ENCODE results near the gene FBXL19. TPM values are rescaled to one million over a fixed set of nuclear protein-coding genes. Genes with fewer than 3 reads are reported as not detected.

FBXL19 gene
- total RNA-seq, 2 experiments from 2014 or later, result 26.1 to 29.2 TPM

GRCh38 chr16:30957456-30958174 is 34.2 kb downstream of the FBXL19 start, which contains the start of gene SETD1A:
TSS of gene SETD1A (plus strand) at chr16:30957754. CDS start at chr16:30958732, 978 bp downstream.
- CTCF ChIA-PET, result interaction anchor here (0.9 kb wide), 1 partner anchor 16 kb away, joined by 3 read pairs; no protein-coding TSS in a partner anchor
- Mint-ChIP-seq H3K27ac (peak within 1 kb of the TSS; percentile 99), H3K4me3 (peak within 1 kb of the TSS; percentile 89), H3K9me3 (ENCODE audit: low read depth) (no peaks in the 10 kb centered on the region), H3K27me3 (no peaks in the 10 kb centered on the region), H3K36me3 (peaks cover 24% of the 10 kb centered on the region), H3K4me1 (peaks cover 33% of the 10 kb centered on the region)
- DNase-seq (peak; percentile 98), ATAC-seq (peak; percentile 90)

- CTCF ChIA-PET, result interaction anchor here (0.8 to 1.0 kb wide), 4 partner anchors 16 to 183 kb away, joined by 3 to 5 read pairs (median 3); no protein-coding TSS in a partner anchor
- ATAC-seq (peak; percentile 9), DNase-seq (no peak)
- peak overlapping the region; percentile 85 for H3K4me3 Mint-ChIP-seq
- peaks cover 30% of the 10 kb centered on the region for H3K36me3 Mint-ChIP-seq
- no peaks in the 10 kb centered on the region for H3K9me3 Mint-ChIP-seq (ENCODE audit: low read depth)
- H3K27me3 Mint-ChIP-seq, result no peaks in the 10 kb centered on the region
- peaks cover 33% of the 10 kb centered on the region for H3K4me1 Mint-ChIP-seq
- H3K27ac Mint-ChIP-seq, result peak overlapping the region; percentile 86
Measured at GRCh38 chr16:30958175-30959079, 35.1 kb downstream of the FBXL19 start.

DNA sequence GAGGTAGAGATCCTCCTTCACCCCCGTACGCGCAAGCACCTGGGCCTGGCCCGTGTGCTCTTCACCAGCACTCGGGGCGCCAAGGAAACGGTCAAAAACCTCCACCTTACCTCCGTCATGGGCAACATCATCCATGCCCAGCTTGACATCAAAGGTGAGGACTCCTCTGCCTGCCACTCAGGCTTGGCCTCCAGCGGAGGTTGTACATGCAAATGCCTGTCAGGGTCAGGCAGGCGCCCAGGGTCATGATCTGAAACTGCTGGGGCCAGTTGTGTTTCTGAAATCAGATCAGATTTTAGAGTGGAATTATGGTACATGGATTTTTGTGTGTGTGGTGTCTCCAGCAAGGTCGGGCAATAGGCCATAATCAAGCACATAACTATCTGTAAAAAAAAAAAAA is 38.0 kb downstream of the FBXL19 start:
- CTCF ChIA-PET, result interaction anchor here (1.4 to 1.5 kb wide), 2 partner anchors 12 to 24 kb away, joined by 6 read pairs; partner anchors contain the start of genes HSD3B7 and ORAI3
- Mint-ChIP-seq H3K4me1 (peaks cover 22% of the 10 kb centered on the region), H3K36me3 (peaks cover 40% of the 10 kb centered on the region), H3K27ac (no peak overlapping the region), H3K27me3 (no peaks in the 10 kb centered on the region), H3K9me3 (ENCODE audit: low read depth) (no peaks in the 10 kb centered on the region), H3K4me3 (no peak overlapping the region)
- ATAC-seq, result no peak
- DNase-seq, result no peak

GRCh38 chr16:30963925-30964511 is 40.6 kb downstream of the FBXL19 start:
- no peaks in the 10 kb centered on the region for H3K9me3 Mint-ChIP-seq (ENCODE audit: low read depth)
- no peaks in the 10 kb centered on the region for H3K27me3 Mint-ChIP-seq
- H3K27ac Mint-ChIP-seq, result no peak overlapping the region
- no peak for DNase-seq
- H3K4me1 Mint-ChIP-seq, result peaks cover 14% of the 10 kb centered on the region
- CTCF ChIA-PET, result interaction anchor here (1.1 kb wide), 1 partner anchor 10 kb away, joined by 3 read pairs; no protein-coding TSS in a partner anchor
- no peak overlapping the region for H3K4me3 Mint-ChIP-seq
- no peak for ATAC-seq
- H3K36me3 Mint-ChIP-seq, result peaks cover 52% of the 10 kb centered on the region

DNA sequence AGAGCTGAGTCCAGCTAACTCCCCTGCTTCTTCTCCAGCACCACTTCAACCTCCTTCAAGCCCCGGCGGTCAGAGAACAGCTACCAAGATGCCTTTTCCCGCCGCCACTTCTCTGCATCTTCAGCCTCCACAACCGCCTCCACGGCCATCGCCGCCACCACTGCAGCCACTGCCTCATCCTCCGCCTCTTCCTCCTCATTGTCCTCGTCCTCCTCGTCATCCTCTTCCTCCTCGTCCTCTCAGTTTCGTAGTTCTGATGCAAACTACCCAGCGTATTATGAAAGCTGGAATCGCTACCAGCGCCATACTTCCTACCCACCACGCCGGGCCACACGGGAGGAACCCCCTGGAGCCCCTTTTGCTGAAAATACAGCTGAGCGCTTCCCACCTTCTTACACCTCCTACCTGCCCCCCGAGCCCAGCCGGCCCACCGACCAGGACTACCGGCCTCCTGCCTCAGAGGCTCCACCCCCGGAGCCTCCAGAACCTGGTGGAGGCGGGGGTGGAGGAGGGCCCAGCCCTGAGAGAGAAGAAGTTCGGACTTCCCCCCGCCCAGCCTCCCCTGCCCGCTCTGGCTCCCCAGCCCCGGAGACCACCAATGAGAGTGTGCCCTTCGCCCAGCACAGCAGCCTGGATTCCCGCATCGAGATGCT is 41.3 kb downstream of the FBXL19 start:
- Mint-ChIP-seq H3K27ac (no peak overlapping the region), H3K36me3 (peaks cover 51% of the 10 kb centered on the region), H3K27me3 (no peaks in the 10 kb centered on the region), H3K4me3 (no peak overlapping the region), H3K9me3 (ENCODE audit: low read depth) (no peaks in the 10 kb centered on the region), H3K4me1 (peaks cover 7% of the 10 kb centered on the region)
- ATAC-seq (no peak), DNase-seq (no peak)
- CTCF ChIA-PET, result interaction anchor here (1.1 kb wide), 1 partner anchor 11 kb away, joined by 3 read pairs; no protein-coding TSS in a partner anchor

- Mint-ChIP-seq H3K9me3 (ENCODE audit: low read depth) (no peaks in the 10 kb centered on the region), H3K27ac (no peak overlapping the region), H3K4me1 (no peaks in the 10 kb centered on the region), H3K27me3 (no peaks in the 10 kb centered on the region), H3K4me3 (no peak overlapping the region), H3K36me3 (peaks cover 46% of the 10 kb centered on the region)
- CTCF ChIA-PET, result no interaction called here
- ATAC-seq, result no peak
- no peak for DNase-seq
Measured at GRCh38 chr16:30965436-30965835, 42.1 kb downstream of the FBXL19 start.

DNA sequence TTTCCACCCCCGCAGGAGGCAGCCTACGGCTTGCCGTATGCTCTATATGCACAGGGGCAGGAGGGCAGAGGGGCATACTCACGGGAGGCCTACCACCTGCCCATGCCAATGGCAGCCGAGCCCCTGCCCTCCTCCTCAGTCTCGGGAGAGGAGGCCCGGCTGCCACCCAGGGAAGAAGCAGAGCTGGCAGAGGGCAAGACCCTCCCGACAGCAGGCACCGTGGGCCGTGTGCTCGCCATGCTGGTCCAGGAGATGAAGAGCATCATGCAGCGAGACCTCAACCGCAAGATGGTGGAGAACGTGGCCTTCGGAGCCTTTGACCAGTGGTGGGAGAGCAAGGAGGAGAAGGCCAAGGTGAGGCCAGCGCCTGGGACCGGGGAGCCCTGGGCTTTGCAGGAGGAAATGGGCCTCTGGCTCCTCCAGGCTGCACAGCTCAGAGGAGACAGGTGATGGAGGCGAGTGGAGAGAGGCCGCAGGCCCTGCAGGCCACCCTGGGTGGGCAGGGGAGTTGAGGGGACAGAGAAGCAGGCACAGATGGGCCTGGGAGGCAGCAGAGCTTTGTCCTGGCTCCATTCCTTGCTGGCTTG is 42.8 kb downstream of the FBXL19 start:
- H3K4me1 Mint-ChIP-seq, result no peaks in the 10 kb centered on the region
- H3K27ac Mint-ChIP-seq, result no peak overlapping the region
- DNase-seq, result no peak
- H3K9me3 Mint-ChIP-seq (ENCODE audit: low read depth), result no peaks in the 10 kb centered on the region
- CTCF ChIA-PET, result no interaction called here
- no peak overlapping the region for H3K4me3 Mint-ChIP-seq
- H3K36me3 Mint-ChIP-seq, result peaks cover 49% of the 10 kb centered on the region
- no peak for ATAC-seq
- H3K27me3 Mint-ChIP-seq, result no peaks in the 10 kb centered on the region

DNA sequence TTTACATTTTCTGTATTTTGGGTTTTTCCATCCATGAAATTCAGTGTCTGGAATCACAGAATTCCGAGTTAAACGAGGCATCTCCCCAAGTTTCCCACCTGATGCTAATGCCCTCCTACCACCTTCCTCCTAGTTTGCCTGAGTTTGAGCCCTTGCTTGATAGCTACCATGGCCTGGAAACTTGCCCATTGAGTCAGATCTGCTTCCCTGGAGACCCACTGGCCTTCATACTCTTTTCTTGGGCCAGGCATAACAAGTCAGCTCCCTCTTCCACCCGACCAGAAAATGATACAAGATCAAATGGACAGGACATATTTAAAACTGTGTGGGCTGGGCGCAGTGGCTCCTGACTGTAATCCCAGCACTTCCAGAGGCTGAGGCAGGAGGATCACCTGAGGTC is 44.4 kb downstream of the FBXL19 start:
- H3K4me1 Mint-ChIP-seq, result no peaks in the 10 kb centered on the region
- CTCF ChIA-PET, result interaction anchor here (0.9 kb wide), 1 partner anchor 175 kb away, joined by 3 read pairs; no protein-coding TSS in a partner anchor
- DNase-seq, result no peak
- H3K9me3 Mint-ChIP-seq (ENCODE audit: low read depth), result no peaks in the 10 kb centered on the region
- H3K4me3 Mint-ChIP-seq, result no peak overlapping the region
- no peak overlapping the region for H3K27ac Mint-ChIP-seq
- peaks cover 48% of the 10 kb centered on the region for H3K36me3 Mint-ChIP-seq
- no peak for ATAC-seq
- H3K27me3 Mint-ChIP-seq, result no peaks in the 10 kb centered on the region

GRCh38 chr16:30969246-30969842 is 46.0 kb downstream of the FBXL19 start:
- peaks cover 47% of the 10 kb centered on the region for H3K36me3 Mint-ChIP-seq
- H3K4me1 Mint-ChIP-seq, result no peaks in the 10 kb centered on the region
- H3K4me3 Mint-ChIP-seq, result no peak overlapping the region
- H3K9me3 Mint-ChIP-seq (ENCODE audit: low read depth), result no peaks in the 10 kb centered on the region
- no peak for DNase-seq
- no peaks in the 10 kb centered on the region for H3K27me3 Mint-ChIP-seq
- ATAC-seq, result no peak
- CTCF ChIA-PET, result interaction anchor here (1.0 kb wide), 1 partner anchor 14 kb away, joined by 3 read pairs; no protein-coding TSS in a partner anchor
- H3K27ac Mint-ChIP-seq, result no peak overlapping the region

DNA sequence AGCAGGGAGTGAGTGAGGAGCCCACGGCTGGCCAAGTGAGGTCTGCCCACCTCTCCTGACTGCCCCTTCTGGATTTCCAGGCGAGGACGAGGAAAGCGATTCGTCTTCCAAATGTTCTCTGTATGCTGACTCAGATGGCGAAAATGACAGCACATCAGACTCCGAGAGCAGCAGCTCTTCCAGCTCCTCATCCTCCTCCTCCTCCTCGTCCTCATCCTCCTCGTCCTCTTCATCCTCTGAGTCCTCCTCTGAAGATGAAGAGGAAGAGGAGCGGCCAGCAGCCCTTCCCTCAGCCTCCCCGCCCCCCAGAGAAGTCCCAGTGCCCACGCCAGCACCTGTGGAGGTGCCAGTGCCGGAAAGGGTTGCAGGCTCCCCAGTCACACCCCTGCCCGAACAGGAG is 47.9 kb downstream of the FBXL19 start:
- DNase-seq, result no peak
- no peak for ATAC-seq
- Mint-ChIP-seq H3K9me3 (ENCODE audit: low read depth) (no peaks in the 10 kb centered on the region), H3K27me3 (no peaks in the 10 kb centered on the region), H3K36me3 (peaks cover 48% of the 10 kb centered on the region), H3K27ac (no peak overlapping the region), H3K4me3 (no peak overlapping the region), H3K4me1 (no peaks in the 10 kb centered on the region)
- CTCF ChIA-PET, result interaction anchor here (1.4 kb wide), 1 partner anchor 125 kb away, joined by 3 read pairs; no protein-coding TSS in a partner anchor

- H3K4me1 Mint-ChIP-seq, result no peaks in the 10 kb centered on the region
- CTCF ChIA-PET, result interaction anchor here (0.9 to 1.2 kb wide), 2 partner anchors 12 to 19 kb away, joined by 3 read pairs; partner anchors contain the start of gene HSD3B7
- peak; percentile 27 for ATAC-seq
- no peak overlapping the region for H3K27ac Mint-ChIP-seq
- H3K36me3 Mint-ChIP-seq, result peaks cover 46% of the 10 kb centered on the region
- H3K4me3 Mint-ChIP-seq, result no peak overlapping the region
- no peaks in the 10 kb centered on the region for H3K9me3 Mint-ChIP-seq (ENCODE audit: low read depth)
- no peak for DNase-seq
- H3K27me3 Mint-ChIP-seq, result no peaks in the 10 kb centered on the region
Measured at GRCh38 chr16:30972872-30973271, 49.5 kb downstream of the FBXL19 start.

- Mint-ChIP-seq H3K27me3 (no peaks in the 10 kb centered on the region), H3K9me3 (ENCODE audit: low read depth) (no peaks in the 10 kb centered on the region), H3K36me3 (peaks cover 42% of the 10 kb centered on the region), H3K4me1 (no peaks in the 10 kb centered on the region), H3K27ac (no peak overlapping the region), H3K4me3 (no peak overlapping the region)
- ATAC-seq (no peak), DNase-seq (no peak)
- CTCF ChIA-PET, result no interaction called here
Measured at GRCh38 chr16:30974348-30974747, 51.0 kb downstream of the FBXL19 start.

Data from activated CD8-positive, alpha-beta memory T cell treated with anti-CD3 and anti-CD28 coated beads, Interleukin-2, amount 10 ng/mL, durations not matched to agents 7 days and 5 days (primary cell).